Measurements from ENCODE around the gene LARP1B. TPM values are rescaled to one million over a fixed set of nuclear protein-coding genes. Genes with fewer than 3 reads are reported as not detected.

LARP1B gene
- polyA plus RNA-seq, 1 donor from 2014 or later = 30.8 TPM

GRCh38 chr4:128241425-128241913 lies 180.4 kb downstream of the LARP1B start:
- Histone ChIP-seq H3K27me3 (ENCODE audit: insufficient read depth, low read depth, low read length) (no peaks in the 10 kb centered on the region), H3K79me2 (replicated peaks; ENCODE audit: insufficient read depth, low read length) (no peaks in the 10 kb centered on the region), H3K9ac (ENCODE audit: low read length) (no peak overlapping the region), H2AFZ (ENCODE audit: low read depth, low read length) (no peak overlapping the region), H3K4me3 (ENCODE audit: low read length) (no peak overlapping the region), H4K20me1 (ENCODE audit: insufficient read depth) (no peaks in the 10 kb centered on the region), H3K27ac (ENCODE audit: low read length) (no peak overlapping the region), H3K9me2 (ENCODE audit: insufficient read depth, low read length) (no peaks in the 10 kb centered on the region), H3F3A (ENCODE audit: insufficient read depth, low read length, poor library complexity, severe bottlenecking) (no peaks in the 10 kb centered on the region), H3K36me3 (ENCODE audit: insufficient read depth, low read length) (no peaks in the 10 kb centered on the region), H3K4me2 (ENCODE audit: low read length) (no peak overlapping the region), H3K9me3 (ENCODE audit: low read length) (no peaks in the 10 kb centered on the region)
- no peak for TF ChIP-seq EP300 (conservative IDR thresholded peaks at IDR 0.05; ENCODE audit: poor library complexity, severe bottlenecking)
- TF ChIP-seq RAD21 (conservative IDR thresholded peaks at IDR 0.05) = no peak
- TF ChIP-seq TAF1 (IDR thresholded peaks at IDR 0.05; ENCODE audit: low read depth) = no peak
- TF ChIP-seq REST (IDR thresholded peaks at IDR 0.05; ENCODE audit: borderline replicate concordance) = no peak
- TF ChIP-seq SMC3 (conservative IDR thresholded peaks at IDR 0.05; ENCODE audit: poor library complexity) = no peak
- TF ChIP-seq MXI1 (conservative IDR thresholded peaks at IDR 0.05; ENCODE audit: poor library complexity, severe bottlenecking) = no peak
- no peak for TF ChIP-seq CTCF (IDR thresholded peaks at IDR 0.05; ENCODE audit: poor library complexity, severe bottlenecking)
- no peak for TF ChIP-seq POLR2AphosphoS5 (IDR thresholded peaks at IDR 0.05)
- TF ChIP-seq EZH2 (IDR thresholded peaks at IDR 0.05; ENCODE audit: borderline replicate concordance, insufficient read depth, low read length, poor library complexity, severe bottlenecking) = no peak

- Histone ChIP-seq H3K79me2 (replicated peaks; ENCODE audit: insufficient read depth, low read length) (no peaks in the 10 kb centered on the region), H3K4me3 (ENCODE audit: low read length) (no peak overlapping the region), H3K27me3 (ENCODE audit: insufficient read depth, low read depth, low read length) (no peaks in the 10 kb centered on the region), H4K20me1 (ENCODE audit: insufficient read depth) (no peaks in the 10 kb centered on the region), H3K9me3 (ENCODE audit: low read length) (no peaks in the 10 kb centered on the region), H3K36me3 (ENCODE audit: insufficient read depth, low read length) (no peaks in the 10 kb centered on the region), H2AFZ (ENCODE audit: low read depth, low read length) (no peak overlapping the region), H3K9me2 (ENCODE audit: insufficient read depth, low read length) (no peaks in the 10 kb centered on the region), H3K9ac (ENCODE audit: low read length) (no peak overlapping the region), H3K27ac (ENCODE audit: low read length) (no peak overlapping the region), H3F3A (ENCODE audit: insufficient read depth, low read length, poor library complexity, severe bottlenecking) (no peaks in the 10 kb centered on the region), H3K4me2 (ENCODE audit: low read length) (no peak overlapping the region)
- no peak for TF ChIP-seq POLR2AphosphoS5 (IDR thresholded peaks at IDR 0.05)
These were observed 180.9 kb downstream of the LARP1B start for GRCh38 chr4:128241981-128242380.

GRCh38 chr4:128242601-128243000 lies 181.5 kb downstream of the LARP1B start:
- no peaks in the 10 kb centered on the region for H3K36me3 ChIP-seq (ENCODE audit: insufficient read depth, low read length)
- H3K27ac ChIP-seq (ENCODE audit: low read length) = no peak overlapping the region
- no peaks in the 10 kb centered on the region for H3K27me3 ChIP-seq (ENCODE audit: insufficient read depth, low read depth, low read length)
- no peak overlapping the region for H3K4me3 ChIP-seq (ENCODE audit: low read length)
- no peak overlapping the region for H2AFZ ChIP-seq (ENCODE audit: low read depth, low read length)
- H4K20me1 ChIP-seq (ENCODE audit: insufficient read depth) = no peaks in the 10 kb centered on the region
- no peaks in the 10 kb centered on the region for H3K79me2 ChIP-seq (replicated peaks; ENCODE audit: insufficient read depth, low read length)
- H3K9me2 ChIP-seq (ENCODE audit: insufficient read depth, low read length) = no peaks in the 10 kb centered on the region
- H3K9ac ChIP-seq (ENCODE audit: low read length) = no peak overlapping the region
- H3K9me3 ChIP-seq (ENCODE audit: low read length) = no peaks in the 10 kb centered on the region
- no peak overlapping the region for H3K4me2 ChIP-seq (ENCODE audit: low read length)
- TF ChIP-seq TAF1 (IDR thresholded peaks at IDR 0.05; ENCODE audit: low read depth) = no peak
- TF ChIP-seq CTCF (IDR thresholded peaks at IDR 0.05; ENCODE audit: poor library complexity, severe bottlenecking) = no peak
- no peak for TF ChIP-seq MXI1 (conservative IDR thresholded peaks at IDR 0.05; ENCODE audit: poor library complexity, severe bottlenecking)
- TF ChIP-seq EP300 (conservative IDR thresholded peaks at IDR 0.05; ENCODE audit: poor library complexity, severe bottlenecking) = no peak
- no peak for TF ChIP-seq REST (IDR thresholded peaks at IDR 0.05; ENCODE audit: borderline replicate concordance)
- no peaks in the 10 kb centered on the region for H3F3A ChIP-seq (ENCODE audit: insufficient read depth, low read length, poor library complexity, severe bottlenecking)
